ENCODE data around the gene KRTAP5-3.
A peak's percentile ranks its signal among the peaks of the same experiment; 100 is the strongest.

KRTAP5-3 gene

DNA sequence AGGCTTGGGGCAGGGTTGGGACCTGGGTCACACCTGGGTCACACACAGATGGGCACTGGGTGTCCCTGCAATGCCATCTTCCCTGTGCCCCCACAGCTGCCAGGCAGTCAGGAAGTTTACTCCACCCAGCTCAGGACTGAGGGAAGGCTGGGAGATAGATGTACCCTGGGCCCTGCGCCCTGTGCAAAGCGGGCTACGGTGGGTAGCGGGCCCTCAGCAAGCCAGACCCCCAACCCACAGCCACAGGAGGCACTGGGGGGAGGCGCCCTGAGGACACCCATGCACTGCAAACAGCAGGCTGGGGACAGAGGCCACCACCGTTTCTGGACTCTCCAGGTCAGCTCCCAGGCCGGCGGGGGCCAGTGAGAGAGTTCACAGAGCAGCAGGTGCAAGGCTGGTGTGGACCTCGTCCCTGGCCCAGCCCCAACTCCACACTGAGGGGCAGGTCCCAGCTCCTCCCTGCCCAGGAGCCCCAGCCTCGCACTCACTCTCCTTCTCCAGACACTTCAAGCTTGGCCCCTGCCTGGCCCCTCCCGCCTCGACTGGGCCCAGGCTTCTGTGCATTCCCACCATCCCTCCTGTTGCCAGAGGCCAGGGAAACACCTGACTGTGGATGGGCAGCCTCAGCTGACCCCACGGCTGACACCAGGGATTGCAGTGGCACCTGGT lies 41.1 kb downstream of the KRTAP5-3 start:
- no peak overlapping the region for H3K4me3 ChIP-seq (ENCODE audit: low read length)
- H3K9me3 ChIP-seq (ENCODE audit: control insufficient read depth, low read length), result no peaks in the 10 kb centered on the region
- no peak for DNase-seq (ENCODE audit: low read depth)
- peaks cover 4% of the 10 kb centered on the region for H3K27me3 ChIP-seq (replicated peaks; ENCODE audit: control insufficient read depth, insufficient read depth, low read length)
- H3K4me1 ChIP-seq (ENCODE audit: control insufficient read depth, insufficient read depth, low read length), result no peaks in the 10 kb centered on the region
- H3K36me3 ChIP-seq (ENCODE audit: control insufficient read depth, insufficient read depth, low read length, severe bottlenecking), result no peaks in the 10 kb centered on the region
- no peak overlapping the region for H3K9ac ChIP-seq (ENCODE audit: low read length)

DNA sequence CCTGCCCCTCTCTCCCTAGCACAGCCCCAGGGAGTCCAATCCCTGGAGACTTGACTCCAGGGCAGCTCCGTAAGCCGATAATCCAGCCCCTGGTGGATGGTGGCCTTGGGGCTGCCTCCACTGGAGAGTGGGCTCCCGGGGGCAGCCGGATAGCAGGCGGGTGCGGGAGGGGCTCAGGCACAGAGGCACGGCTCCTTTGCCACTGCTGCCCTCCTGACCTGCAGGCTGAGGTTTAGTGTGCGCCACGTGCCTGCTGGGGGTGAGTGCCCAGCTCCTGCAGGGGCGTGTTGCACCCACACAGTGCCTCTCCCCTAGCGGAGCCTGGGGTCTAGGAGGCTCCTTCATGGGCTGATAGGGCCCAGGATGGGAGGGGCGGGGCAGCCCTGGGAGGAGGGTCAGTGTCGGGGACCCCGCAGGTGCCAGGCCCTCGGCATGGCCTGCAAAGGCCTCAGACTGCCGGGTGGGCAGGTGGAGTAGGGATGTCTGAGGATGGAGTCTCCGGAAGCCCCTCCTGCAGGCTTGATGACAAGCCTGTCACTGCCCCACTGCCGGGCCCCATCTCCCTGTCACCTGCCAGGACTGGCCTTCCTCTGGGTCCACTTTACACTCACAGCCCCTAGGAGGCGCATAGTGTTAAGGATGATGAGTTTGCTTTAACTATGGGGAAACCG lies 41.7 kb downstream of the KRTAP5-3 start:
- Histone ChIP-seq H3K4me1 (ENCODE audit: control insufficient read depth, insufficient read depth, low read length) (peaks cover 3% of the 10 kb centered on the region), H3K4me3 (ENCODE audit: low read length) (no peak overlapping the region), H3K9ac (ENCODE audit: low read length) (no peak overlapping the region), H3K36me3 (ENCODE audit: control insufficient read depth, insufficient read depth, low read length, severe bottlenecking) (no peaks in the 10 kb centered on the region), H3K27me3 (replicated peaks; ENCODE audit: control insufficient read depth, insufficient read depth, low read length) (peaks cover 4% of the 10 kb centered on the region), H3K9me3 (ENCODE audit: control insufficient read depth, low read length) (no peaks in the 10 kb centered on the region)
- no peak for DNase-seq (ENCODE audit: low read depth)

- no peak for DNase-seq (ENCODE audit: low read depth)
- H3K27me3 ChIP-seq (replicated peaks; ENCODE audit: control insufficient read depth, insufficient read depth, low read length), result peaks cover 4% of the 10 kb centered on the region
Observed at GRCh38 chr11:1565904-1566247, 42.4 kb downstream of the KRTAP5-3 start.

GRCh38 chr11:1565173-1565903 lies 42.9 kb downstream of the KRTAP5-3 start:
- Histone ChIP-seq H3K36me3 (ENCODE audit: control insufficient read depth, insufficient read depth, low read length, severe bottlenecking) (no peaks in the 10 kb centered on the region), H3K4me3 (ENCODE audit: low read length) (no peak overlapping the region), H3K9me3 (ENCODE audit: control insufficient read depth, low read length) (no peaks in the 10 kb centered on the region), H3K4me1 (ENCODE audit: control insufficient read depth, insufficient read depth, low read length) (peaks cover 4% of the 10 kb centered on the region), H3K9ac (ENCODE audit: low read length) (no peak overlapping the region), H3K27me3 (replicated peaks; ENCODE audit: control insufficient read depth, insufficient read depth, low read length) (peaks cover 4% of the 10 kb centered on the region)
- no peak for DNase-seq (ENCODE audit: low read depth)

More at GRCh38 chr11:1565904-1566247, 42.4 kb downstream of the KRTAP5-3 start:
- no peaks in the 10 kb centered on the region for H3K9me3 ChIP-seq (ENCODE audit: control insufficient read depth, low read length)
- no peak overlapping the region for H3K4me3 ChIP-seq (ENCODE audit: low read length)
- H3K9ac ChIP-seq (ENCODE audit: low read length), result no peak overlapping the region
- H3K36me3 ChIP-seq (ENCODE audit: control insufficient read depth, insufficient read depth, low read length, severe bottlenecking), result no peaks in the 10 kb centered on the region
- H3K4me1 ChIP-seq (ENCODE audit: control insufficient read depth, insufficient read depth, low read length), result peaks cover 4% of the 10 kb centered on the region

GRCh38 chr11:1564535-1565172 lies 43.6 kb downstream of the KRTAP5-3 start:
- Histone ChIP-seq H3K36me3 (ENCODE audit: control insufficient read depth, insufficient read depth, low read length, severe bottlenecking) (no peaks in the 10 kb centered on the region), H3K9ac (ENCODE audit: low read length) (no peak overlapping the region), H3K27me3 (replicated peaks; ENCODE audit: control insufficient read depth, insufficient read depth, low read length) (peaks cover 4% of the 10 kb centered on the region), H3K4me3 (ENCODE audit: low read length) (no peak overlapping the region), H3K9me3 (ENCODE audit: control insufficient read depth, low read length) (no peaks in the 10 kb centered on the region), H3K4me1 (ENCODE audit: control insufficient read depth, insufficient read depth, low read length) (peaks cover 8% of the 10 kb centered on the region)
- DNase-seq (ENCODE audit: low read depth), result peak; percentile 62

DNA sequence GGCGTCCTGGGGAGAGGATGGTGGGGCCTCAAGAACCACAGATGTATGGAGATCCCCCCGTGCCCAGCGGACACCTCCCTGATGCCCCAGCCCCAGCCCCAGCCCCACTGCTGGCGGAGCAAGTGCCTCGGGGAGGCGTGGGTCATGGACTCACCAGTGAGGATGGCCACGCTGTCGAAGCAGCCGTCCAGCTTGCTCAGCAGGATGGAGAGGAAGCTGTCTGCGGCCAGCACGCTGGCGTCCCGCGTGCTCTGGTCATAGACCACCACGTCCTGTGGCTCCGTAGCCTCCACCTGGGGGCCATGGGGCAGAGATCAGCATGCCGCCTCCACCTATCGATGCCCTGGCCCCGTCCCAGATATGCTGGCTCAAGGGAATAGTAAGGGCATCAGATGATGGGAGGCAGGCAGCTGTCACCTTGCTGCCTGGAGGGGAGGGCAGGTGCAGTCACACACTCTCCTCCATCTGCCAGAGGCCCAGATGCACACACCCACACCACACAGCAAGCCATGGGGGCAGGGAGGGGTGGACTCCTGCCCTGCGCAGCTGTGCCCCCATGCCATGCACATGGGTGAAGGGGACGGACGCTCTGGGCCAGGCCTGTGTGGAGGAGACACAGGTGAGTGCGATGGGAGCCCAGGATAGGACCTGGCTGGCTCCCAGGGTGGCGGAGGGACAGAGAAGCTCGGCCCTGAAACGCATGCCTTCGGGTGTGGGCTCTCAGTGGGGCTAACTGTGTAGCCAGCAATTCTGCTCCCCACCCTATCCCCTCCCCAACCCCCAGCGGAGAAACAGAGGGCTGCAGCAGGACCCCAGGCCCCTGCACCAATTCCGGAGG lies 44.3 kb downstream of the KRTAP5-3 start:
- H3K36me3 ChIP-seq (ENCODE audit: control insufficient read depth, insufficient read depth, low read length, severe bottlenecking), result no peaks in the 10 kb centered on the region
- peaks cover 4% of the 10 kb centered on the region for H3K27me3 ChIP-seq (replicated peaks; ENCODE audit: control insufficient read depth, insufficient read depth, low read length)
- no peaks in the 10 kb centered on the region for H3K9me3 ChIP-seq (ENCODE audit: control insufficient read depth, low read length)
- H3K9ac ChIP-seq (ENCODE audit: low read length), result no peak overlapping the region
- H3K4me3 ChIP-seq (ENCODE audit: low read length), result no peak overlapping the region
- no peak for DNase-seq (ENCODE audit: low read depth)
- peaks cover 15% of the 10 kb centered on the region for H3K4me1 ChIP-seq (ENCODE audit: control insufficient read depth, insufficient read depth, low read length)

GRCh38 chr11:1563149-1563638 lies 45.1 kb downstream of the KRTAP5-3 start:
- Histone ChIP-seq H3K9ac (ENCODE audit: low read length) (no peak overlapping the region), H3K4me1 (ENCODE audit: control insufficient read depth, insufficient read depth, low read length) (peaks cover 22% of the 10 kb centered on the region), H3K4me3 (ENCODE audit: low read length) (no peak overlapping the region), H3K9me3 (ENCODE audit: control insufficient read depth, low read length) (no peaks in the 10 kb centered on the region), H3K36me3 (ENCODE audit: control insufficient read depth, insufficient read depth, low read length, severe bottlenecking) (no peaks in the 10 kb centered on the region), H3K27me3 (replicated peaks; ENCODE audit: control insufficient read depth, insufficient read depth, low read length) (peaks cover 4% of the 10 kb centered on the region)
- no peak for DNase-seq (ENCODE audit: low read depth)

GRCh38 chr11:1562469-1563148 lies 45.7 kb downstream of the KRTAP5-3 start:
- Histone ChIP-seq H3K4me3 (ENCODE audit: low read length) (no peak overlapping the region), H3K4me1 (ENCODE audit: control insufficient read depth, insufficient read depth, low read length) (peaks cover 25% of the 10 kb centered on the region), H3K27me3 (replicated peaks; ENCODE audit: control insufficient read depth, insufficient read depth, low read length) (peaks cover 4% of the 10 kb centered on the region), H3K9me3 (ENCODE audit: control insufficient read depth, low read length) (no peaks in the 10 kb centered on the region), H3K9ac (ENCODE audit: low read length) (no peak overlapping the region), H3K36me3 (ENCODE audit: control insufficient read depth, insufficient read depth, low read length, severe bottlenecking) (no peaks in the 10 kb centered on the region)
- no peak for DNase-seq (ENCODE audit: low read depth)

- no peak for DNase-seq (ENCODE audit: low read depth)
- peaks cover 4% of the 10 kb centered on the region for H3K27me3 ChIP-seq (replicated peaks; ENCODE audit: control insufficient read depth, insufficient read depth, low read length)
Observed at GRCh38 chr11:1561955-1562354, 46.3 kb downstream of the KRTAP5-3 start.

DNA sequence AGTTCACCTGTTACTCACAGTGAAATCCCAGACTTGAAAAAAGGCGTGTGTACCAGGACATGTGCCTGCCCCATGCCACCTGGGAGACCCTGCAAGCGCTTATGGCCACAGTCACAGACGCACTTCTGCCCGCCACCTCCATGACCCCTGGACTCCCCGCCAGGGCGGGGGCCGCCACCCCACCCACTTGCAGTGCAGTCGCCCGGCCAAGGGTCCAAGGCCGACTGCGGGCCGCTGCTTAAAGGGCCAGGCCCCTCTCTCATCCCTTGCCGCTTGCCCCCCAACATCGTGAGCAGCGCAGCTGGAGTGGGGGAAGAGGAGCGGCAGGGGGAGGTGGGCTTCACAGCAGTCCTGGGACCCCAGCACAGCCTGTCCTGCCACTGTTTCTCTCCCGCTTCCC lies 47.0 kb downstream of the KRTAP5-3 start:
- Histone ChIP-seq H3K4me3 (ENCODE audit: low read length) (no peak overlapping the region), H3K27me3 (replicated peaks; ENCODE audit: control insufficient read depth, insufficient read depth, low read length) (peaks cover 4% of the 10 kb centered on the region), H3K36me3 (ENCODE audit: control insufficient read depth, insufficient read depth, low read length, severe bottlenecking) (no peaks in the 10 kb centered on the region), H3K4me1 (ENCODE audit: control insufficient read depth, insufficient read depth, low read length) (peaks cover 25% of the 10 kb centered on the region), H3K9me3 (ENCODE audit: control insufficient read depth, low read length) (no peaks in the 10 kb centered on the region), H3K9ac (ENCODE audit: low read length) (no peak overlapping the region)
- no peak for DNase-seq (ENCODE audit: low read depth)

More at GRCh38 chr11:1561955-1562354, 46.3 kb downstream of the KRTAP5-3 start:
- no peaks in the 10 kb centered on the region for H3K9me3 ChIP-seq (ENCODE audit: control insufficient read depth, low read length)
- no peaks in the 10 kb centered on the region for H3K36me3 ChIP-seq (ENCODE audit: control insufficient read depth, insufficient read depth, low read length, severe bottlenecking)
- peaks cover 25% of the 10 kb centered on the region for H3K4me1 ChIP-seq (ENCODE audit: control insufficient read depth, insufficient read depth, low read length)
- H3K9ac ChIP-seq (ENCODE audit: low read length), result no peak overlapping the region
- H3K4me3 ChIP-seq (ENCODE audit: low read length), result no peak overlapping the region
